Glutamatergic neuron (in vitro differentiated cells): ENCODE measurements around the gene SVOP. TPM values are rescaled to one million over a fixed set of nuclear protein-coding genes. Genes with fewer than 3 reads are reported as not detected.
A peak's percentile ranks its signal among the peaks of the same experiment; 100 is the strongest.

Experiments
- DNase-seq: peaks from one replicate; pipeline ENCODE4 v3.0.0; 2022
- H3K27ac Mint-ChIP-seq: one replicate; pipeline ENCODE4 v1.8.0; 2020; ENCODE audit warnings: mild to moderate bottlenecking, mixed read lengths, inconsistent platforms; ENCODE audit not compliant: unreplicated experiment
- H3K27me3 Mint-ChIP-seq: one replicate; pipeline ENCODE4 v1.8.0; 2020; ENCODE audit warnings: mild to moderate bottlenecking, moderate library complexity, mixed read lengths, inconsistent platforms; ENCODE audit not compliant: unreplicated experiment
- H3K36me3 Mint-ChIP-seq: one replicate; pipeline ENCODE4 v1.8.0; 2020; ENCODE audit warnings: mild to moderate bottlenecking, mixed read lengths, inconsistent platforms; ENCODE audit not compliant: unreplicated experiment
- H3K4me1 Mint-ChIP-seq: one replicate; pipeline ENCODE4 v1.8.0; 2020; ENCODE audit warnings: mild to moderate bottlenecking, low read depth, mixed read lengths, inconsistent platforms; ENCODE audit not compliant: unreplicated experiment
- H3K4me3 Mint-ChIP-seq: one replicate; pipeline ENCODE4 v1.8.0; 2020; ENCODE audit warnings: mild to moderate bottlenecking, mixed read lengths, inconsistent platforms; ENCODE audit not compliant: unreplicated experiment
- H3K9me3 Mint-ChIP-seq: one replicate; pipeline ENCODE4 v1.8.0; 2020; ENCODE audit warnings: mild to moderate bottlenecking, moderate library complexity, mixed read lengths, inconsistent platforms; ENCODE audit not compliant: unreplicated experiment
- total RNA-seq: library from RNA; stranded (reverse); fragmentation: NEBNext Ultra II Directional; extraction: Animal tissue kit (Norgen Biotek cat#: 25700); gene quantifications from one replicate; pipeline ENCODE4 v1.2.1, GENCODE V29; 2021; ENCODE audit not compliant: unreplicated experiment
- TF ChIP-seq, protein P1 (sequence below): fragments of 200-600 bp; sonication (generic); IDR thresholded peaks from one replicate; pipeline ENCODE4 v1.5.0; 2021; ENCODE audit not compliant: partially characterized antibody, unreplicated experiment

Gene SVOP
- total RNA-seq, 1 donor from 2014 or later: 79.3 TPM

DNA sequence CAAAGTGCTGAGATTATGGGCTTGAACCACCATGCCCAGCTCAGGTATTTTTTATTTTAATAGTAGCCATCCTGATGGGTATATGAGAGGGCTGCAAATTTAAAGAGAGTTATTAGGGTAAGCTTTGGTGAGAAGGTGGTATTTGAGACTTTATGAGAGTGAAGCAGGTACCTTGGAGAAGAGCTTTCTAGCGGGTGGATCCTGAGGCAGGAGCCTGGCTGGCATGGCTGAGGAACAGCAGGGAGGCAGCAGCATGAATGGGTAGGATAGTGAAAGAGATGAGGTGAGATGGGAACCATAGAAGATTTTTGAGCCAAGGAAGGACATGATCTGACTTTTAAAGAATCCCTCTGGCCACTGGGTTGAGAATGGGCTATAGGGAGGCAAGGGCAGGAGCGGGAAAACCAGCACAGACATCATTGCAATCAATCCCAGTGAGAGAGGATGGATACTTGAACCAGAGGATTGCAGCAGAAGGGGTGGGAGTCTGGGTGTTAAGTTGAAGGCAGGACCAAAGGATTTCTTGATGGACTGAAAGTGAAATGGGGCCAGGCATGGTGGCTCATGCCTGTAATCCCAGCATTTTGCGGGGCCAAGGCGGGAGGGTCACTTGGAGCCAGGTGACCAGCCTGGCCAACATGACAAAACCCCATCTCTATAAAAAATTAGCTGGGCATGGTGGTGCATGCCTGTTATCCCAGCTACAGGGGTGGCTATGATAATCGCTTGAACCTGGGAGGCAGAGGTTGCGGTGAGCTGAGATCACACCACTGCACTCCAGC, 5.7 kb downstream of the SVOP start:
- Mint-ChIP-seq H3K4me1 (peaks cover 8% of the 10 kb centered on the region), H3K36me3 (peaks cover 5% of the 10 kb centered on the region), H3K27ac (no peak overlapping the region), H3K27me3 (peaks cover 5% of the 10 kb centered on the region), H3K4me3 (peak overlapping the region; percentile 61), H3K9me3 (peaks cover 5% of the 10 kb centered on the region)
- TF ChIP-seq, protein P1, sequence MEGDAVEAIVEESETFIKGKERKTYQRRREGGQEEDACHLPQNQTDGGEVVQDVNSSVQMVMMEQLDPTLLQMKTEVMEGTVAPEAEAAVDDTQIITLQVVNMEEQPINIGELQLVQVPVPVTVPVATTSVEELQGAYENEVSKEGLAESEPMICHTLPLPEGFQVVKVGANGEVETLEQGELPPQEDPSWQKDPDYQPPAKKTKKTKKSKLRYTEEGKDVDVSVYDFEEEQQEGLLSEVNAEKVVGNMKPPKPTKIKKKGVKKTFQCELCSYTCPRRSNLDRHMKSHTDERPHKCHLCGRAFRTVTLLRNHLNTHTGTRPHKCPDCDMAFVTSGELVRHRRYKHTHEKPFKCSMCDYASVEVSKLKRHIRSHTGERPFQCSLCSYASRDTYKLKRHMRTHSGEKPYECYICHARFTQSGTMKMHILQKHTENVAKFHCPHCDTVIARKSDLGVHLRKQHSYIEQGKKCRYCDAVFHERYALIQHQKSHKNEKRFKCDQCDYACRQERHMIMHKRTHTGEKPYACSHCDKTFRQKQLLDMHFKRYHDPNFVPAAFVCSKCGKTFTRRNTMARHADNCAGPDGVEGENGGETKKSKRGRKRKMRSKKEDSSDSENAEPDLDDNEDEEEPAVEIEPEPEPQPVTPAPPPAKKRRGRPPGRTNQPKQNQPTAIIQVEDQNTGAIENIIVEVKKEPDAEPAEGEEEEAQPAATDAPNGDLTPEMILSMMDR: no peak
- no peak for DNase-seq

DNA sequence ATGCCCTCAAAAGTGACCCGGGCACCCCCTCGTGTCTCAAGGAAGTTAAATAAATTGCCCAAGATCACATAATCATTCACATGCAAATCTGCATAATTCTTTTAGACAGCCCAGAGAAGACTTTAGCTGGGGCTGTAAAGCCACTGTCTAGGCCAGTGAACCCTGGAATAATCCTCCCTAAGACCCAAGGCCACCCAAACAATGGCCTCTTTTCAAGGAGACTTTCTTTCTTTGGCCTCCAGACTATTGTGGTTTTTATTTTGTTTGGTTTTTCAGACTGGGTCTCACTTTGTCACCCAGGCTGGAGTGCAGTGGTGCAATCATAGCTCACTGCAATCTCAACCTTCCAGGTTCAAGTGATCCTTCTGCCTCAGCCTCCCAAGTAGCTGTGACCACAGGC, 10.6 kb downstream of the SVOP start:
- TF ChIP-seq, protein P1: no peak
- Mint-ChIP-seq H3K9me3 (peaks cover 2% of the 10 kb centered on the region), H3K36me3 (peaks cover 10% of the 10 kb centered on the region), H3K4me3 (no peak overlapping the region), H3K27ac (no peak overlapping the region), H3K27me3 (no peaks in the 10 kb centered on the region), H3K4me1 (no peaks in the 10 kb centered on the region)
- DNase-seq: no peak

DNA sequence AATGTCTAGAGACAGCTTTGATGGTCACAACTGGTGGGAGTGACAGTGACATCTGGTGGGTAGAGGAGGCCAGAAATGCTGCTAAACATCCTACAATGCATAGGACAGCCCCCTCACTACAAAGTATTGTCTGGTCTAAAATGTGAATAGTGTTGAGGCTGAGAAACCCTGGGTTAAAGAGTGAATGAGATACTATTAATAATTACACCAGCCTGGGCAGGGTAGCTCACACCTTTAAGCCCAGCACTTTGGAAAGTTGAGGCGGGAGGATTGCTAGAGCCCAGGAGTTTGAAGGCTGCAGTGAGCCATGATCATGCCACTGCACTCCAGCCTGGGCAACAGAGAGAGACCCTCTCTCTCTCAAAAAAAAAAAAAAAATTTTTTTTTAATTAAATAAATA, 11.1 kb downstream of the SVOP start:
- Mint-ChIP-seq H3K36me3 (peaks cover 6% of the 10 kb centered on the region), H3K4me1 (no peaks in the 10 kb centered on the region), H3K9me3 (peaks cover 2% of the 10 kb centered on the region), H3K4me3 (no peak overlapping the region), H3K27me3 (no peaks in the 10 kb centered on the region), H3K27ac (no peak overlapping the region)
- no peak for DNase-seq
- TF ChIP-seq, protein P1: no peak

DNA sequence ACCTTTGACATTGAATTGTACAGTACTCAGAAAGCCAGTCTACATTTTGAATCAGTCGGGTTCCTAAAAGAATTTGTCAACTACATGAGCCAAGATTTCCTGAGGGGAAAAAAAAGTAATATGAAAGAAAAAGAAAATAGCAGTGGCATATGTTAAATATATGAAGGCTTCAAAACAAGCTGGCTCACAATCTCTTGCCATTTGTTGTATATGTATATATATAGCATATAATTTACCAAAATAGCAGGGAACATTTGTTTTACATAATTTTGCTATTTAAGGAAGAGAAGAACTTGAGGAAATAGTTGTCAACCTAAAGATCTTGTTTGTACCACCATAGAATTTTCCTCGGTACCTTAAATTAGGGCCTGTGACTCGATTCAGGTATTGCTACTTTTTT, 16.9 kb downstream of the SVOP start:
- TF ChIP-seq, protein P1: no peak
- H3K36me3 Mint-ChIP-seq: peaks cover 5% of the 10 kb centered on the region

DNA sequence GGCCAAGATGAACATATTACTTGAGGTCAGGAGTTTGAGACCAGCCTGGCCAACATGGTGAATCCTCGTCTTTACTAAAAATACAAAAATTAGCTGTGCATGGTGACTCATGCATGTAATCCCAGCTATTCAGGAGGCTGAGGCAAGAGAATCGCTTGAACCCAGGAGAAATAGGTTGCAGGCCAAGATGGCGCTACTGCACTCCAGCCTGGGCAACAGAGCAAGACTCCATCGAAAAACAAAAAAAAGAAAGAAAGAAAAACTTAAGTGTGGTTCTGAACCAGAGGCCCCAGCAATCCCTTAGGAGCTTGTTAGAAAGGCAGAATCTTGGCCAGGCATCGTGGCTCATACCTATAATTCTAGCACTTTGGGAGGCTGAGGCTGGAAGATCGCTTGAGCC, 24.5 kb downstream of the SVOP start:
- Mint-ChIP-seq H3K27ac (no peak overlapping the region), H3K36me3 (no peaks in the 10 kb centered on the region), H3K4me1 (peaks cover 3% of the 10 kb centered on the region), H3K27me3 (peaks cover 1% of the 10 kb centered on the region), H3K9me3 (no peaks in the 10 kb centered on the region), H3K4me3 (no peak overlapping the region)
- TF ChIP-seq, protein P1: no peak
- no peak for DNase-seq

More for the DNA sequence above, 16.9 kb downstream of the SVOP start:
- Mint-ChIP-seq H3K27ac (no peak overlapping the region), H3K9me3 (no peaks in the 10 kb centered on the region), H3K27me3 (peaks cover 3% of the 10 kb centered on the region), H3K4me3 (no peak overlapping the region), H3K4me1 (no peaks in the 10 kb centered on the region)
- DNase-seq: no peak
